SK-N-MC (cell line): ENCODE measurements around the gene NHSL2.

Experiments used
- EZH2 ChIP-seq: fragments of 200-600 bp; sonication (generic); IDR thresholded peaks from one replicate; pipeline ENCODE4 v1.6.1; 2017; ENCODE audit warnings: antibody characterized with exemption
- POLR2AphosphoS5 ChIP-seq: IDR thresholded peaks from 2 replicates; pipeline ENCODE4 v1.6.1; 2012; ENCODE audit warnings: mild to moderate bottlenecking, low read depth, low read length, borderline replicate concordance

GRCh38 chrX:71941776-71942175 lies 31.1 kb downstream of the NHSL2 start:
- no peak for TF ChIP-seq EZH2
- no peak for TF ChIP-seq POLR2AphosphoS5
